Inflammatory macrophage (primary cell): Measurements from ENCODE around the gene GNG8.

Experiments
- DNase-seq, 2 donors: peaks; one replicate each; pipeline ENCODE4 v3.0.0-alpha.2; 2020 to 2022

The GNG8 gene

GRCh38 chr19:46617601-46618000 is 18.4 kb downstream of the GNG8 start:
- peak in 1 of 2 donors; percentile 0 for DNase-seq

- DNase-seq, result peak; percentile 15 to 51
Observed at GRCh38 chr19:46616631-46617322, 19.2 kb downstream of the GNG8 start.

GRCh38 chr19:46615966-46616365 is 20.0 kb downstream of the GNG8 start:
- peak in 1 of 2 donors; percentile 0 for DNase-seq

- DNase-seq, result peak; percentile 83
Observed at GRCh38 chr19:46614114-46614722, 21.8 kb downstream of the GNG8 start.

GRCh38 chr19:46613525-46613924 is 22.5 kb downstream of the GNG8 start:
- DNase-seq, result no peak

GRCh38 chr19:46611776-46612175 is 24.2 kb downstream of the GNG8 start:
- no peak for DNase-seq

GRCh38 chr19:46610851-46611770 is 24.9 kb downstream of the GNG8 start:
- DNase-seq, result peak in 1 of 2 donors; percentile 32

GRCh38 chr19:46610413-46610775 is 25.6 kb downstream of the GNG8 start:
- no peak for DNase-seq

GRCh38 chr19:46609511-46610412 is 26.2 kb downstream of the GNG8 start:
- DNase-seq, result peak in 1 of 2 donors; percentile 2

- DNase-seq, result peak in 1 of 2 donors; percentile 2
Observed at GRCh38 chr19:46608581-46609345, 27.2 kb downstream of the GNG8 start.

- no peak for DNase-seq
Observed at GRCh38 chr19:46608178-46608577, 27.8 kb downstream of the GNG8 start.

- DNase-seq, result peak in 1 of 2 donors; percentile 0
Observed at GRCh38 chr19:46607448-46607841, 28.6 kb downstream of the GNG8 start.

- peak in 1 of 2 donors; percentile 1 for DNase-seq
Observed at GRCh38 chr19:46606681-46607447, 29.1 kb downstream of the GNG8 start.

GRCh38 chr19:46606019-46606418 is 30.0 kb downstream of the GNG8 start:
- DNase-seq, result no peak

- peak in 1 of 2 donors; percentile 0 for DNase-seq
Observed at GRCh38 chr19:46605356-46605821, 30.6 kb downstream of the GNG8 start.

- DNase-seq, result no peak
Observed at GRCh38 chr19:46604781-46605355, 31.1 kb downstream of the GNG8 start.

GRCh38 chr19:46603752-46604231 is 32.2 kb downstream of the GNG8 start:
- no peak for DNase-seq

GRCh38 chr19:46603195-46603637 is 32.8 kb downstream of the GNG8 start:
- DNase-seq, result no peak

GRCh38 chr19:46602392-46603194 is 33.4 kb downstream of the GNG8 start:
- peak in 1 of 2 donors; percentile 6 for DNase-seq
